H1 (cell line): ENCODE measurements around the gene FAM234A. TPM values are rescaled to one million over a fixed set of nuclear protein-coding genes. Genes with fewer than 3 reads are reported as not detected.

Experiments
- CTCF ChIA-PET: fragments of 300-600 bp; sonication (Branson Sonifier 250); formaldehyde crosslinking; loops from one replicate; lab custom pipeline; 2021; ENCODE audit not compliant: partially characterized antibody; lab: Charles Lee
- POLR2A ChIA-PET: fragments of 300-600 bp; sonication (Branson Sonifier 250); formaldehyde crosslinking; loops from one replicate; lab custom pipeline; 2021; ENCODE audit warnings: inconsistent platforms; ENCODE audit not compliant: partially characterized antibody; lab: Charles Lee
- DNase-seq, 2 experiments: peaks; one replicate each; pipeline versions ENCODE4 v3.0.0 to v3.0.0-alpha.2; 2010 to 2022; ENCODE audit warnings: low spot score in 2 of 2, low read depth in 1 of 2, mixed read lengths in 1 of 2
- FAIRE-seq: peaks from 2 replicates; lab custom pipeline; 2011; peaks lifted over from hg19 to GRCh38; lab: Jason Lieb, UNC
- H2AFZ ChIP-seq: 2 replicates; pipeline ENCODE4 v1.8.1; 2012; ENCODE audit warnings: low read length, inconsistent platforms
- H2AK5ac ChIP-seq: 2 replicates; pipeline ENCODE4 v1.6.1; 2013; ENCODE audit warnings: low read depth, low read length
- H2BK120ac ChIP-seq: replicated peaks from 2 replicates; pipeline ENCODE3; 2013; ENCODE audit warnings: low read depth, low read length, inconsistent platforms
- H2BK12ac ChIP-seq: 2 replicates; pipeline ENCODE4 v1.6.1; 2013; ENCODE audit warnings: low read depth, low read length
- H2BK15ac ChIP-seq: 2 replicates; pipeline ENCODE4 v1.6.1; 2013; ENCODE audit warnings: low read length
- H2BK20ac ChIP-seq: 2 replicates; pipeline ENCODE4 v1.6.1; 2013; ENCODE audit warnings: low read length
- H2BK5ac ChIP-seq: 2 replicates; pipeline ENCODE4 v1.6.1; 2013; ENCODE audit warnings: low read depth, low read length
- H3K14ac ChIP-seq: 2 replicates; pipeline ENCODE4 v1.6.1; 2013; ENCODE audit warnings: inconsistent platforms; ENCODE audit not compliant: insufficient read length
- H3K18ac ChIP-seq: 2 replicates; pipeline ENCODE4 v1.6.1; 2013; ENCODE audit warnings: low read length; ENCODE audit errors: extremely low read depth
- H3K23ac ChIP-seq: 2 replicates; pipeline ENCODE4 v1.6.1; 2013; ENCODE audit warnings: inconsistent platforms; ENCODE audit not compliant: insufficient read length
- H3K23me2 ChIP-seq: 2 replicates; pipeline ENCODE4 v1.6.1; 2013; ENCODE audit warnings: low read depth, low read length
- H3K27ac ChIP-seq: 2 replicates; pipeline ENCODE4 v1.6.1; 2011; ENCODE audit warnings: low read depth, low read length, inconsistent platforms
- H3K27me3 ChIP-seq, 4 experiments: replicated peaks in 1 of 4; 1 replicate in 1 of 4; 2 replicates in 3 of 4; pipeline versions ENCODE4 v1.6.1 to v1.8.1; 2011 to 2013; ENCODE audit warnings: low read length in 3 of 4, mild to moderate bottlenecking in 3 of 4, inconsistent platforms in 2 of 4, mixed read lengths in 2 of 4, moderate library complexity in 1 of 4; ENCODE audit not compliant: control insufficient read depth in 3 of 4, insufficient read depth in 3 of 4; ENCODE audit errors: extremely low read depth in 1 of 4
- H3K36me3 ChIP-seq, 4 experiments: 2 replicates each; pipeline versions ENCODE4 v1.6.1 to v1.8.1; 2011 to 2013; ENCODE audit warnings: mild to moderate bottlenecking in 4 of 4, low read length in 3 of 4, moderate library complexity in 2 of 4, control low read depth in 1 of 4, inconsistent platforms in 1 of 4; ENCODE audit not compliant: insufficient read depth in 4 of 4, control insufficient read depth in 2 of 4
- H3K4ac ChIP-seq: replicated peaks from 2 replicates; pipeline ENCODE3; 2013; ENCODE audit warnings: low read length, low read depth, mixed read lengths, inconsistent platforms; ENCODE audit not compliant: insufficient read length
- H3K4me1 ChIP-seq, 4 experiments: replicated peaks in 1 of 4; 1 replicate in 1 of 4; 2 replicates in 3 of 4; pipeline versions ENCODE4 v1.6.1 to v1.8.1; 2011 to 2013; ENCODE audit warnings: low read length in 3 of 4, inconsistent platforms in 2 of 4, mixed read lengths in 1 of 4; ENCODE audit not compliant: insufficient read depth in 4 of 4, control insufficient read depth in 3 of 4
- H3K4me2 ChIP-seq, 2 experiments: 2 replicates each; pipeline versions ENCODE4 v1.6.1 to v1.8.1; 2011 to 2013; ENCODE audit warnings: low read depth in 2 of 2, low read length in 2 of 2, control low read depth in 1 of 2, inconsistent platforms in 1 of 2, mild to moderate bottlenecking in 1 of 2; ENCODE audit not compliant: insufficient read depth in 1 of 2
- H3K4me3 ChIP-seq, 4 experiments: fragments of 200-600, 300-600 bp in 1 of 4; sonication (generic), shearing (Covaris generic), sonication (Bioruptor Twin) in 1 of 4; 2 replicates each; pipeline versions ENCODE4 v1.5.1 to v1.8.1; 2011 to 2016; ENCODE audit warnings: low read length in 4 of 4, low read depth in 3 of 4, control low read depth in 2 of 4, inconsistent platforms in 2 of 4, mild to moderate bottlenecking in 2 of 4, mixed read lengths in 1 of 4, moderate library complexity in 1 of 4; ENCODE audit not compliant: insufficient read depth in 2 of 4; ENCODE audit errors: extremely low read depth in 1 of 4
- H3K56ac ChIP-seq: replicated peaks from 2 replicates; pipeline ENCODE3; 2013; ENCODE audit warnings: low read depth, mild to moderate bottlenecking, mixed read lengths, low read length, inconsistent platforms; ENCODE audit not compliant: insufficient read length
- H3K79me1 ChIP-seq: 2 replicates; pipeline ENCODE4 v1.6.1; 2013; ENCODE audit warnings: low read depth, low read length, control low read depth
- H3K79me2 ChIP-seq, 2 experiments: 2 replicates each; pipeline versions ENCODE4 v1.6.1 to v1.8.1; 2012 to 2013; ENCODE audit warnings: low read length in 2 of 2, mild to moderate bottlenecking in 2 of 2, inconsistent platforms in 1 of 2; ENCODE audit not compliant: insufficient read depth in 2 of 2, control insufficient read depth in 1 of 2
- H3K9ac ChIP-seq, 4 experiments: replicated peaks in 1 of 4; 1 replicate in 1 of 4; 2 replicates in 3 of 4; pipeline versions ENCODE4 v1.6.1 to v1.8.1; 2011 to 2013; ENCODE audit warnings: low read depth in 3 of 4, low read length in 3 of 4, control low read depth in 2 of 4, mild to moderate bottlenecking in 2 of 4, moderate library complexity in 2 of 4, inconsistent platforms in 1 of 4; ENCODE audit errors: extremely low read depth in 1 of 4
- H3K9me3 ChIP-seq, 2 experiments: 2 replicates each; pipeline versions ENCODE4 v1.6.1 to v1.8.1; 2012 to 2013; ENCODE audit warnings: mild to moderate bottlenecking in 2 of 2, moderate library complexity in 2 of 2, control low read depth in 1 of 2, inconsistent platforms in 1 of 2, low read depth in 1 of 2, low read length in 1 of 2, mixed read lengths in 1 of 2; ENCODE audit not compliant: insufficient read depth in 2 of 2
- H4K20me1 ChIP-seq, 2 experiments: replicated peaks in 1 of 2; 2 replicates each; pipeline versions ENCODE3 to v1.8.1; 2011 to 2013; ENCODE audit warnings: inconsistent platforms in 2 of 2, low read length in 2 of 2, mild to moderate bottlenecking in 1 of 2; ENCODE audit not compliant: insufficient read depth in 2 of 2, control insufficient read depth in 1 of 2
- H4K5ac ChIP-seq: 2 replicates; pipeline ENCODE4 v1.6.1; 2013; ENCODE audit warnings: low read length, low read depth, mixed read lengths, inconsistent platforms; ENCODE audit not compliant: insufficient read length
- H4K8ac ChIP-seq: 2 replicates; pipeline ENCODE4 v1.8.0; 2013; ENCODE audit warnings: mild to moderate bottlenecking, moderate library complexity, low read length, inconsistent platforms; ENCODE audit not compliant: insufficient read depth; ENCODE audit errors: extremely low read depth
- H4K91ac ChIP-seq: replicated peaks from 2 replicates; pipeline ENCODE3; 2013; ENCODE audit warnings: low read length, mixed read lengths, inconsistent platforms; ENCODE audit not compliant: insufficient read length
- CEBPB ChIP-seq: IDR thresholded peaks from 2 replicates; pipeline ENCODE4 v1.6.1; 2012; ENCODE audit warnings: low read depth, low read length
- FOSL1 ChIP-seq: IDR thresholded peaks from 2 replicates; pipeline ENCODE4 v1.6.1; 2011; ENCODE audit warnings: mild to moderate bottlenecking, low read depth, low read length, moderate library complexity; ENCODE audit not compliant: insufficient read depth
- HDAC2 ChIP-seq, 2 experiments: fragments of 300-600 bp in 1 of 2; sonication (generic) in 1 of 2; IDR thresholded peaks; 2 replicates each; pipeline ENCODE4 v1.6.1; 2011 to 2012; ENCODE audit warnings: low read depth in 2 of 2, low read length in 2 of 2, mild to moderate bottlenecking in 2 of 2, moderate library complexity in 2 of 2, borderline replicate concordance in 1 of 2, inconsistent platforms in 1 of 2
- JUND ChIP-seq: IDR thresholded peaks from 2 replicates; pipeline ENCODE4 v1.6.1; 2011; ENCODE audit warnings: mild to moderate bottlenecking, improper control_type of control experiment, low read length
- KDM1A ChIP-seq: fragments of 200-600, 300-600 bp; sonication (generic); IDR thresholded peaks from 2 replicates; pipeline ENCODE4 v1.7.1; 2016; ENCODE audit warnings: mild to moderate bottlenecking, low read length, borderline replicate concordance
- MAX ChIP-seq: IDR thresholded peaks from 2 replicates; pipeline ENCODE4 v1.6.1; 2012; ENCODE audit warnings: inconsistent platforms
- NRF1 ChIP-seq: IDR thresholded peaks from 2 replicates; pipeline ENCODE4 v1.6.1; 2011; ENCODE audit warnings: mild to moderate bottlenecking, low read depth, low read length, improper control_type of control experiment
- RXRA ChIP-seq: IDR thresholded peaks from 2 replicates; pipeline ENCODE4 v1.6.1; 2011; ENCODE audit warnings: low read depth, mild to moderate bottlenecking, low read length, moderate library complexity; ENCODE audit not compliant: insufficient read depth
- SAP30 ChIP-seq: fragments of 300-600 bp; sonication (generic); IDR thresholded peaks from 2 replicates; pipeline ENCODE4 v1.7.1; 2012; ENCODE audit warnings: low read length, moderate library complexity, mild to moderate bottlenecking, inconsistent platforms; ENCODE audit not compliant: insufficient read depth, insufficient replicate concordance
- SIN3A ChIP-seq, 2 experiments: IDR thresholded peaks in 1 of 2; conservative IDR thresholded peaks in 1 of 2; 2 replicates each; pipeline ENCODE4 v1.6.1; 2011 to 2012; ENCODE audit warnings: low read length in 2 of 2, improper control_type of control experiment in 1 of 2, low read depth in 1 of 2, mild to moderate bottlenecking in 1 of 2
- SIX5 ChIP-seq: IDR thresholded peaks from 2 replicates; pipeline ENCODE4 v1.6.1; 2011; ENCODE audit warnings: mild to moderate bottlenecking, low read depth, low read length
- SP2 ChIP-seq: IDR thresholded peaks from 2 replicates; pipeline ENCODE4 v1.6.1; 2012; ENCODE audit warnings: mild to moderate bottlenecking, low read length, inconsistent platforms
- TEAD4 ChIP-seq: IDR thresholded peaks from 2 replicates; pipeline ENCODE4 v1.6.1; 2012; ENCODE audit warnings: low read depth, low read length, inconsistent platforms, mixed read lengths
- ZNF274 ChIP-seq: IDR thresholded peaks from 2 replicates; pipeline ENCODE4 v1.7.0; 2012; ENCODE audit warnings: low read length, borderline replicate concordance; ENCODE audit errors: extremely low read depth
- WGBS, 2 experiments: shearing (Covaris generic) in 1 of 2; methylation state at CpG; one replicate each; pipeline versions ENCODE4 v1.1.6 to v1.1.7; 2013 to 2015; ENCODE audit warnings: low lambda C conversion rate in 2 of 2, mixed read lengths in 2 of 2, inconsistent platforms in 1 of 2, low coverage in 1 of 2, missing lambda C conversion rate in 1 of 2; ENCODE audit not compliant: insufficient replicate concordance in 2 of 2, insufficient coverage in 1 of 2, insufficient read length in 1 of 2; ENCODE audit errors: extremely low coverage in 1 of 2, missing lambda C conversion rate in 1 of 2; 5-methylcytosine and 5-hydroxymethylcytosine counted together
- polyA plus RNA-seq, 7 experiments: library from polyadenylated mRNA; depleted of rRNA in 3 of 7; stranded (reverse) in 5 of 7; unstranded in 2 of 7; fragments of >200 nt in 5 of 7; fragments of 200-250 nt in 2 of 7; gene quantifications; 1 replicate in 5 of 7; 2 replicates in 1 of 7; 4 replicates in 1 of 7; pipeline versions ENCODE4 v1.2.1 to v1.2.3, GENCODE V29; 2011 to 2013; ENCODE audit warnings: missing spikeins in 2 of 7, mixed read lengths in 2 of 7
- total RNA-seq: library from RNA; stranded (reverse); fragmentation: NEBNext Ultra II Directional; extraction: Animal tissue kit (Norgen Biotek cat#: 25700); gene quantifications from 2 replicates; pipeline ENCODE4 v1.2.1, GENCODE V29; 2021

FAM234A gene
- total and polyA plus RNA-seq, 2 of the 8 experiments (the other 6 are each of a cell fraction or from before 2014, with no cell fraction given), result 80.6 to 104 TPM

GRCh38 chr16:301235-301634, 66.6 kb downstream of the FAM234A start:
- H3K23me2 ChIP-seq, result 0 out of 2 replicates have a peak, but pooled peaks cover 2% of the 10 kb centered on the region
- DNase-seq (no peak), FAIRE-seq (no peak)
- no peak overlapping the region for H3K27ac ChIP-seq
- H2BK5ac ChIP-seq, result no peak overlapping the region
- H4K5ac ChIP-seq, result no peak overlapping the region
- no peaks in the 10 kb centered on the region for H3K79me2 ChIP-seq
- H3K4me1 ChIP-seq, result no peaks in the 10 kb centered on the region
- no peak overlapping the region for H4K91ac ChIP-seq
- H3K9me3 ChIP-seq, result no peaks in the 10 kb centered on the region
- WGBS, 2 experiments, result 100% methylated on average over 4 of the region's 6 CpGs; no CpG with 5 or more reads in 1 of the 2 experiments
- no peaks in the 10 kb centered on the region; the same call in 1 of the 2 replicates for H3K79me1 ChIP-seq
- no peaks in the 10 kb centered on the region for H3K27me3 ChIP-seq
- H3K18ac ChIP-seq, result no peak overlapping the region
- H3K14ac ChIP-seq, result no peak overlapping the region
- no peak overlapping the region for H3K4me3 ChIP-seq
- no peak overlapping the region for H2BK12ac ChIP-seq
- no peak overlapping the region for H3K9ac ChIP-seq
- ChIA-PET POLR2A (no interaction called here), CTCF (interaction anchor here (0.7 to 3.4 kb wide), 2 partner anchors 8 to 977 kb away, joined by 3 to 10 read pairs; no protein-coding TSS in a partner anchor)
- no peak overlapping the region for H2AK5ac ChIP-seq
- H3K4ac ChIP-seq, result no peak overlapping the region
- H3K56ac ChIP-seq, result no peak overlapping the region
- no peak overlapping the region for H2BK15ac ChIP-seq
- no peak overlapping the region for H3K4me2 ChIP-seq
- no peak overlapping the region for H2AFZ ChIP-seq
- H4K8ac ChIP-seq, result no peak overlapping the region
- H2BK120ac ChIP-seq, result no peak overlapping the region
- H2BK20ac ChIP-seq, result no peak overlapping the region
- H3K36me3 ChIP-seq, result peaks cover 0 to 22% (median 0%) of the 10 kb centered on the region in 4 experiments; a peak in 5 of 8 replicates
- H4K20me1 ChIP-seq, result peaks cover 2 to 3% of the 10 kb centered on the region in 2 experiments
- H3K23ac ChIP-seq, result no peak overlapping the region
- no peak for TF ChIP-seq HDAC2 (IDR thresholded peaks at IDR 0.05; ENCODE audit: borderline replicate concordance in 1 of 2, low read depth in 2 of 2, low read length in 2 of 2)
- TF ChIP-seq FOSL1, result no peak
- no peak for TF ChIP-seq JUND
- TF ChIP-seq TEAD4, result no peak
- no peak for TF ChIP-seq SIX5
- no peak for TF ChIP-seq SAP30
- no peak for TF ChIP-seq SP2
- no peak for TF ChIP-seq RXRA
- TF ChIP-seq SIN3A (conservative IDR thresholded peaks at IDR 0.05 in 1 of 2, IDR thresholded peaks at IDR 0.05 in 1 of 2; ENCODE audit: low read depth in 1 of 2, low read length in 2 of 2), result no peak
- TF ChIP-seq ZNF274, result no peak
- TF ChIP-seq NRF1, result no peak
- no peak for TF ChIP-seq MAX
- TF ChIP-seq CEBPB, result no peak
- TF ChIP-seq KDM1A, result no peak
